SK-N-MC (cell line): Measurements from ENCODE around the gene MTUS2.
A peak's percentile ranks its signal among the peaks of the same experiment; 100 is the strongest.

Source experiments
- DNase-seq: peaks from one replicate; pipeline ENCODE4 v3.0.0-alpha.2; 2011; ENCODE audit warnings: low read depth, low spot score
- H3K27ac ChIP-seq: fragments of 200-600 bp; sonication (generic); 2 replicates; pipeline ENCODE4 v1.5.1; 2016; ENCODE audit warnings: mixed run types
- H3K36me3 ChIP-seq: fragments of 200-600 bp; sonication (generic); 2 replicates; pipeline ENCODE4 v1.6.1; 2017; ENCODE audit warnings: antibody characterized with exemption, low read length, mixed read lengths; ENCODE audit not compliant: insufficient read depth
- H3K4me3 ChIP-seq: fragments of 200-600 bp; sonication (generic); 2 replicates; pipeline ENCODE4 v1.5.1; 2016
- H3K9ac ChIP-seq: fragments of 200-600 bp; sonication (generic); 2 replicates; pipeline ENCODE4 v1.8.0; 2017; ENCODE audit warnings: mixed run types, mixed read lengths; ENCODE audit not compliant: insufficient read length
- H3K9me3 ChIP-seq: fragments of 200-600 bp; sonication (generic); 2 replicates; pipeline ENCODE4 v1.6.1; 2017; ENCODE audit warnings: low read depth, mild to moderate bottlenecking, antibody characterized with exemption, low read length, moderate library complexity, mixed read lengths
- EZH2 ChIP-seq: fragments of 200-600 bp; sonication (generic); IDR thresholded peaks from one replicate; pipeline ENCODE4 v1.6.1; 2017; ENCODE audit warnings: antibody characterized with exemption
- FOXP2 ChIP-seq: optimal IDR thresholded peaks from 2 replicates; pipeline ENCODE3; 2011; ENCODE audit warnings: mild to moderate bottlenecking, moderate library complexity; ENCODE audit not compliant: insufficient read depth; ENCODE audit errors: extremely low read length, control extremely low read depth
- POLR2AphosphoS5 ChIP-seq: IDR thresholded peaks from 2 replicates; pipeline ENCODE4 v1.6.1; 2012; ENCODE audit warnings: mild to moderate bottlenecking, low read depth, low read length, borderline replicate concordance

The MTUS2 gene

GRCh38 chr13:29008296-29008695, 188.2 kb downstream of the MTUS2 start:
- H3K9ac ChIP-seq = no peak overlapping the region
- H3K4me3 ChIP-seq = no peak overlapping the region
- no peak for TF ChIP-seq POLR2AphosphoS5
- no peak for TF ChIP-seq FOXP2
- no peak for TF ChIP-seq EZH2
- H3K27ac ChIP-seq = no peak overlapping the region
- no peaks in the 10 kb centered on the region for H3K36me3 ChIP-seq
- DNase-seq = no peak
- no peaks in the 10 kb centered on the region for H3K9me3 ChIP-seq

GRCh38 chr13:29020314-29020713, 200.2 kb downstream of the MTUS2 start:
- H3K4me3 ChIP-seq = no peak overlapping the region
- H3K9ac ChIP-seq = no peak overlapping the region
- no peak for DNase-seq
- no peak overlapping the region for H3K27ac ChIP-seq
- no peaks in the 10 kb centered on the region for H3K9me3 ChIP-seq
- no peaks in the 10 kb centered on the region for H3K36me3 ChIP-seq
- no peak for TF ChIP-seq POLR2AphosphoS5
- TF ChIP-seq FOXP2 = no peak
- no peak for TF ChIP-seq EZH2

GRCh38 chr13:29021311-29021710, 201.2 kb downstream of the MTUS2 start:
- Histone ChIP-seq H3K4me3 (no peak overlapping the region), H3K9me3 (no peaks in the 10 kb centered on the region), H3K9ac (no peak overlapping the region), H3K27ac (no peak overlapping the region), H3K36me3 (no peaks in the 10 kb centered on the region)
- TF ChIP-seq EZH2 (no peak), POLR2AphosphoS5 (no peak), FOXP2 (no peak)
- no peak for DNase-seq

GRCh38 chr13:29021717-29022116, 201.6 kb downstream of the MTUS2 start:
- H3K27ac ChIP-seq = no peak overlapping the region
- H3K36me3 ChIP-seq = no peaks in the 10 kb centered on the region
- no peaks in the 10 kb centered on the region for H3K9me3 ChIP-seq
- no peak overlapping the region for H3K4me3 ChIP-seq
- no peak for TF ChIP-seq FOXP2
- TF ChIP-seq POLR2AphosphoS5 = no peak
- TF ChIP-seq EZH2 = no peak
- DNase-seq = no peak
- no peak overlapping the region for H3K9ac ChIP-seq

GRCh38 chr13:29022410-29022809, 202.3 kb downstream of the MTUS2 start:
- DNase-seq = no peak
- Histone ChIP-seq H3K4me3 (no peak overlapping the region), H3K9me3 (no peaks in the 10 kb centered on the region), H3K36me3 (no peaks in the 10 kb centered on the region), H3K9ac (no peak overlapping the region), H3K27ac (no peak overlapping the region)
- TF ChIP-seq POLR2AphosphoS5 (no peak), EZH2 (no peak), FOXP2 (no peak)

- H3K4me3 ChIP-seq = no peak overlapping the region
- TF ChIP-seq POLR2AphosphoS5 (no peak), FOXP2 (no peak), EZH2 (no peak)
- no peak overlapping the region for H3K27ac ChIP-seq
- H3K9ac ChIP-seq = no peak overlapping the region
- DNase-seq = no peak
- no peaks in the 10 kb centered on the region for H3K36me3 ChIP-seq
- no peaks in the 10 kb centered on the region for H3K9me3 ChIP-seq
Measured at GRCh38 chr13:29022968-29023367, 202.8 kb downstream of the MTUS2 start.

- peak; percentile 59 for TF ChIP-seq EZH2
- no peak for TF ChIP-seq FOXP2
- DNase-seq = no peak
- H3K9me3 ChIP-seq = no peaks in the 10 kb centered on the region
- H3K9ac ChIP-seq = no peak overlapping the region
- H3K4me3 ChIP-seq = no peak overlapping the region
- no peak overlapping the region for H3K27ac ChIP-seq
- no peaks in the 10 kb centered on the region for H3K36me3 ChIP-seq
Measured at GRCh38 chr13:29024783-29025182, 204.6 kb downstream of the MTUS2 start.

- no peak overlapping the region for H3K9ac ChIP-seq
- no peaks in the 10 kb centered on the region for H3K36me3 ChIP-seq
- no peak for DNase-seq
- no peak overlapping the region for H3K27ac ChIP-seq
- TF ChIP-seq EZH2 (no peak), POLR2AphosphoS5 (no peak), FOXP2 (no peak)
- no peaks in the 10 kb centered on the region for H3K9me3 ChIP-seq
- no peak overlapping the region for H3K4me3 ChIP-seq
Measured at GRCh38 chr13:29028868-29029267, 208.7 kb downstream of the MTUS2 start.

- Histone ChIP-seq H3K36me3 (no peaks in the 10 kb centered on the region), H3K9me3 (no peaks in the 10 kb centered on the region), H3K27ac (no peak overlapping the region), H3K4me3 (no peak overlapping the region), H3K9ac (no peak overlapping the region)
- no peak for DNase-seq
- TF ChIP-seq POLR2AphosphoS5 (no peak), FOXP2 (no peak), EZH2 (no peak)
Measured at GRCh38 chr13:29038700-29039099, 218.6 kb downstream of the MTUS2 start.

- no peaks in the 10 kb centered on the region for H3K36me3 ChIP-seq
- TF ChIP-seq POLR2AphosphoS5 = no peak
- TF ChIP-seq EZH2 = no peak
- no peak for TF ChIP-seq FOXP2
- H3K27ac ChIP-seq = no peak overlapping the region
- no peak overlapping the region for H3K9ac ChIP-seq
- H3K9me3 ChIP-seq = no peaks in the 10 kb centered on the region
- no peak overlapping the region for H3K4me3 ChIP-seq
- no peak for DNase-seq
Measured at GRCh38 chr13:29039212-29039611, 219.1 kb downstream of the MTUS2 start.
